ENCODE measurements around the gene NOS1. TPM values are rescaled to one million over a fixed set of nuclear protein-coding genes. Genes with fewer than 3 reads are reported as not detected.

NOS1 gene
- total RNA-seq, 1 donor from 2014 or later: 0.48 TPM

DNA sequence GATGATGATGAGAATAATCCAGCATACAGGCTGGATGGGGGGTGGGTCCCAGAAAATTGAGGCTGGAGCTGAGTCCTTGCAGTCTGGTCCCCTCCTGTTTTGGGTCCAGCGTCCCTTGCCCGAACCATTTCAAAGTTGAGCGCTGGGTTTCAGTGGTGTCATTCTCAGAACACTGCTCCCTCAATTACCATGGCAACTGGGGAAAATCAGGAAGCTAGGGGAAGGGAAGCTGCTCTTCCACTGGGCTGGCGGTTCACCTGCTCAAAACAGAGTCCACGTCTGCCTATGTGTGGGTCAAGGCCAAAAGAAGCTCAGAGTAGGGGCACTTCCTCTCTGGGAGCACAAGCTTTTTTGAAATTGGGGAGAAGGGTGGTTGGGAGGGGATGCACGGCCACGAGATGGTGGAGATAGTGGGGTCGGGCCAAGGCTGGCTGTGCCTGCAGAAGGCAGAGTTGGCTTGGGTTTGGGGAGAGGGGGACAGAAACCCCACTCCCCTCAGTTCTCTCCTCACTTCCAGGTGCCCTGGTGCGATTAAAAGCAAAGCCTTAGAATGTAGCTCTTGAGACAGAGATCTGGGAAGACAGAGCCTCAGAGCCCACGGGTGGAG lies 1.7 kb upstream of the NOS1 start:
- no peaks in the 10 kb centered on the region for H3K9me3 Mint-ChIP-seq
- H3K4me3 Mint-ChIP-seq: no peak overlapping the region
- no peak overlapping the region for H3K27ac Mint-ChIP-seq
- DNase-seq (ENCODE audit: extremely low spot score, unreplicated experiment): no peak
- TF ChIP-seq, protein P1, sequence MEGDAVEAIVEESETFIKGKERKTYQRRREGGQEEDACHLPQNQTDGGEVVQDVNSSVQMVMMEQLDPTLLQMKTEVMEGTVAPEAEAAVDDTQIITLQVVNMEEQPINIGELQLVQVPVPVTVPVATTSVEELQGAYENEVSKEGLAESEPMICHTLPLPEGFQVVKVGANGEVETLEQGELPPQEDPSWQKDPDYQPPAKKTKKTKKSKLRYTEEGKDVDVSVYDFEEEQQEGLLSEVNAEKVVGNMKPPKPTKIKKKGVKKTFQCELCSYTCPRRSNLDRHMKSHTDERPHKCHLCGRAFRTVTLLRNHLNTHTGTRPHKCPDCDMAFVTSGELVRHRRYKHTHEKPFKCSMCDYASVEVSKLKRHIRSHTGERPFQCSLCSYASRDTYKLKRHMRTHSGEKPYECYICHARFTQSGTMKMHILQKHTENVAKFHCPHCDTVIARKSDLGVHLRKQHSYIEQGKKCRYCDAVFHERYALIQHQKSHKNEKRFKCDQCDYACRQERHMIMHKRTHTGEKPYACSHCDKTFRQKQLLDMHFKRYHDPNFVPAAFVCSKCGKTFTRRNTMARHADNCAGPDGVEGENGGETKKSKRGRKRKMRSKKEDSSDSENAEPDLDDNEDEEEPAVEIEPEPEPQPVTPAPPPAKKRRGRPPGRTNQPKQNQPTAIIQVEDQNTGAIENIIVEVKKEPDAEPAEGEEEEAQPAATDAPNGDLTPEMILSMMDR (conservative IDR thresholded peaks at IDR 0.05): no peak
- H3K36me3 Mint-ChIP-seq: no peaks in the 10 kb centered on the region
- no peaks in the 10 kb centered on the region for H3K4me1 Mint-ChIP-seq (ENCODE audit: unreplicated experiment)
- H3K27me3 Mint-ChIP-seq: peaks cover 89% of the 10 kb centered on the region

DNA sequence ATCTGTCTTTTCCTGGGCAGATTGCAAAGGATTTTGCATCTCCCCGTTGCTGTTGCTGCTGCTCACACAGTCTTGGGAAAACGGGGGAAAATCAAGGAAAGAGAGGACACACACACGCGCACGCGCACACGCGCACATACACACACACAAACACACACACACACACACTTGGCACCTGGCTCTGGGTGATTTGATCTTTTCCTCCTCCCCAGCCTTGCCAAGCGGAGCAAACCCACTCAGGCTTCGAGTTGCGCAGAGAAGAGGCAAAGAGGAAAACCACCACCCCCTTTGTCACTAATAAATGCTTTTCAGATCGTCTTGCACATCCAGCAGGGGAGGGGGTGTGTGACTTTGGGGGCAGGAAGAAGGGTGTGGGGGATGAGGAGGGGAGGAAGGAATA lies 965 bp upstream of the NOS1 start:
- no peaks in the 10 kb centered on the region for H3K9me3 Mint-ChIP-seq
- no peaks in the 10 kb centered on the region for H3K4me1 Mint-ChIP-seq (ENCODE audit: unreplicated experiment)
- TF ChIP-seq, protein P1 (conservative IDR thresholded peaks at IDR 0.05): no peak
- no peaks in the 10 kb centered on the region for H3K36me3 Mint-ChIP-seq
- no peak overlapping the region for H3K4me3 Mint-ChIP-seq
- no peak for DNase-seq (ENCODE audit: extremely low spot score, unreplicated experiment)
- peaks cover 94% of the 10 kb centered on the region for H3K27me3 Mint-ChIP-seq
- no peak overlapping the region for H3K27ac Mint-ChIP-seq

DNA sequence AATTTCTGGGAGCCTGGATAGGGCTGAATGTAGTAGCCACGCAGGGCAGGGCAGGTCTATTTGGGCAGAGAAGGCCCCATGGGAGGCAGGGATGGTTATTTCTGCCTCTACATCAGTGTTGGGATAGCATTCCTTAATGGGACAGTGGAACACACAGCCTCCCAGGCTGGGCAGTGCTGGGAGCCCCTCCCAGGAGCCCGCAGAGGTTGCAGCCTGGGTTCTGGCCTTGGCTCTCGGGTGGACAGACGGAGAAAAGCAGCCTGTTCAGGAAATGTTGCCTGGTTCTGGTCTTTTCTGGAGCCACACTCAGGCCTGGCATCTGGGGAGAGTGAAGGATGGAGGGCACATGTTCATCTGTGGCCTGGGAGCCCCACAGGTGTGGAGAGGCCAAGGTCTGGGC lies 479 bp upstream of the NOS1 start:
- TF ChIP-seq, protein P1 (conservative IDR thresholded peaks at IDR 0.05): no peak
- H3K27me3 Mint-ChIP-seq: peaks cover 95% of the 10 kb centered on the region
- no peaks in the 10 kb centered on the region for H3K9me3 Mint-ChIP-seq
- no peak overlapping the region for H3K27ac Mint-ChIP-seq
- no peaks in the 10 kb centered on the region for H3K4me1 Mint-ChIP-seq (ENCODE audit: unreplicated experiment)
- no peak for DNase-seq (ENCODE audit: extremely low spot score, unreplicated experiment)
- peak overlapping the region; percentile 45 for H3K4me3 Mint-ChIP-seq
- no peaks in the 10 kb centered on the region for H3K36me3 Mint-ChIP-seq

DNA sequence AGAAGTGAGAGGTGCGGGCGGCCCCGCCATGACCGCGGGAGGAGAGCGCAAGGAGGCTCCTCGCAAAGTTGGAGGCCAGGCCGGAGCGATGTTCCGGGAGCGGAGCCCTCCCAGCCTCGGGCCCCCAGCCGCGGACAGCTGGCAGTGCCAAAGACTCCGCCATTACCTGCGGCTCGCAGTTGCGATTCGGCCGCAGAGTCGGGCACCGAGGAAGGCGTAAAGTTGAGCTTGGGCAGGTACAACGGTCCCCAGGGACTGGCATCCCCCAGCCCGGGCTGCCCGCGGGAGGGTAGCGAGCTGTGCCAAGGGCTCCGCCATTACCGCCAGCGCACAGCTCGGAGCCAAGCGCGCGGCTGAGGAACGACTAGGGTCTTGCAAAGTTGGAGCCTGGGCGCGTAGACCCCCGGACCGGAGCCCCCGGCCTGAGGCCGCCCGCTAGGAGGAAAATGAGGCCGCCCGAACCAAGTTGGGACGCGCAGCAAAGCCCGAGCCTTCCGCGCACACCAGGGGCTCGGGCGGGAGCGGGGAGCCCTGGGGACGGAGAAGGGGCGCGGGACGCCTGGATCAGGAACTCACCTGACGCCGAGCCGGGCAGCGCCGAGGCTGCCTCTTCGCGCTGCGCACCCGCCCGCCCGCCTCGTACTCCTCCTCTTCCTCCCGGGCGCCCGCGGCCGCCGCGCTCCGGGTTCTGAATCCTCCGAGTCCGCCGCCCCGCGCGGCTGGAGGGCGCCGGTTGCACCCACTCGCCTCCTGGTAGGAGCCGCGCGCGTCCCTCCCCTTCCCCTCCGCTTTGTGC lies 677 bp downstream of the NOS1 start:
- DNase-seq (ENCODE audit: extremely low spot score, unreplicated experiment): no peak

DNA sequence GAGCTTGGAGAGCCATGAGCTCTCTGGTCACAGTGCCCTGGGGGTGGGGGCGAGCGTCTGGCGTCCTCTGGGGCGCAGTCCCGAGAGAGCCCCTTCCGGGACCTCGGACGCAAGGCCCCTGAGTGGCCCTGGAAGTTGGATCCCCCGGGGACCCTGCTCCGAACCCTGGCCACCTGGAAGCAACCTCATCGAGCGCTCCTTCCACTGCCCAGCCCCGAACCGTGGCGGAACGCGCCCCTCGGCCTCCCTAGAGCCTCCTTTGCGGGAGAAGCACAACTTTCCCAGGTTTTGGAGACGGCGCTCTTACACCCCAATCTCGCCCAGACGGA lies 1.2 kb downstream of the NOS1 start:
- H3K4me1 Mint-ChIP-seq (ENCODE audit: unreplicated experiment): no peaks in the 10 kb centered on the region
- H3K9me3 Mint-ChIP-seq: no peaks in the 10 kb centered on the region
- H3K27me3 Mint-ChIP-seq: peaks cover 92% of the 10 kb centered on the region
- TF ChIP-seq, protein P1 (conservative IDR thresholded peaks at IDR 0.05): no peak
- DNase-seq (ENCODE audit: extremely low spot score, unreplicated experiment): no peak
- H3K27ac Mint-ChIP-seq: no peak overlapping the region
- H3K36me3 Mint-ChIP-seq: no peaks in the 10 kb centered on the region
- H3K4me3 Mint-ChIP-seq: peak overlapping the region; percentile 80

More for the DNA sequence above, 677 bp downstream of the NOS1 start:
- H3K9me3 Mint-ChIP-seq: no peaks in the 10 kb centered on the region
- H3K4me3 Mint-ChIP-seq: peak overlapping the region; percentile 80
- no peaks in the 10 kb centered on the region for H3K36me3 Mint-ChIP-seq
- H3K27me3 Mint-ChIP-seq: peaks cover 95% of the 10 kb centered on the region
- TF ChIP-seq, protein P1 (conservative IDR thresholded peaks at IDR 0.05): no peak
- H3K4me1 Mint-ChIP-seq (ENCODE audit: unreplicated experiment): no peaks in the 10 kb centered on the region
- H3K27ac Mint-ChIP-seq: no peak overlapping the region

All from type B pancreatic cell (in vitro differentiated cells).